ENCODE measurements around the gene FEZ2.

GRCh38 chr2:36547906-36548305 is 50.1 kb downstream of the FEZ2 start:
- TF ChIP-seq POLR2AphosphoS5 (IDR thresholded peaks at IDR 0.05; ENCODE audit: low read depth, low read length) (no peak), CTCF (IDR thresholded peaks at IDR 0.05) (no peak)

Data from Panc1 (cell line).